Peyer's patch (tissue), 4 donors: ENCODE data around the gene APOBEC3A.

Experiments used
- CTCF ChIP-seq, 6 experiments: fragments of 450-650 bp in 4 of 6; fragments of 200-600 bp in 2 of 6; sonication (generic) in 1 of 6; IDR thresholded peaks; one replicate each; pipeline ENCODE4 v1.5.1; 2017 to 2019; ENCODE audit warnings: antibody characterized with exemption in 6 of 6, mild to moderate bottlenecking in 3 of 6, moderate library complexity in 1 of 6
- POLR2A ChIP-seq, 2 donors: fragments of 450-650 bp; IDR thresholded peaks; one replicate each; pipeline ENCODE4 v1.5.1; 2017; ENCODE audit warnings: antibody characterized with exemption in 2 of 2, mild to moderate bottlenecking in 2 of 2, moderate library complexity in 2 of 2

GRCh38 chr22:38984224-38984623, 26.8 kb downstream of the APOBEC3A start:
- TF ChIP-seq CTCF (IDR thresholded peaks at IDR 0.05) (no peak), POLR2A (IDR thresholded peaks at IDR 0.05) (no peak)
